Measurements from ENCODE around the gene SVEP1. TPM values are rescaled to one million over a fixed set of nuclear protein-coding genes. Genes with fewer than 3 reads are reported as not detected.
"Not testable (repeated sequence)": the region's sequence is repeated elsewhere in the genome, so short reads cannot be mapped to it uniquely, and the experiment has no call there.

SVEP1 gene
- polyA plus RNA-seq, 1 donor: 20.6 TPM

GRCh38 chr9:110578575-110579033, 937 bp downstream of the SVEP1 start:
- DNase-seq: no peak

DNA sequence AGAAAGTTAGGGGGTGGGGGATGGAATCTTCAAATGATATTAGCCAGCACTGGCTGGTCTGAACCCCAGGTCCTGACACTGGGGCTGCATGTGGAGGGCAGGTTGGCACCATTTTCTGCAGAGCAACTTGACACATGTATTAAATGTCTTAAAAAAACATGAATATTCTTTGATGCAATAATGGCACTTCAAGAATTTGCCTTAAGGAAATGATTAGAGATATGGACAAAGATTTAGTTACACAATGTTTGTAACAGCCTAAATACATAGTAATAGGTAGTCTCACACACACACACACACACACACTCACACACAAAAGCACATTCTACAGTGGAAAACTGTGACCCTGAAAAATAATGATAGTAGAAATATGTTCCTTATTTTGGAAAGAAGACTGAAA, 3.6 kb downstream of the SVEP1 start:
- no peak for DNase-seq

DNA sequence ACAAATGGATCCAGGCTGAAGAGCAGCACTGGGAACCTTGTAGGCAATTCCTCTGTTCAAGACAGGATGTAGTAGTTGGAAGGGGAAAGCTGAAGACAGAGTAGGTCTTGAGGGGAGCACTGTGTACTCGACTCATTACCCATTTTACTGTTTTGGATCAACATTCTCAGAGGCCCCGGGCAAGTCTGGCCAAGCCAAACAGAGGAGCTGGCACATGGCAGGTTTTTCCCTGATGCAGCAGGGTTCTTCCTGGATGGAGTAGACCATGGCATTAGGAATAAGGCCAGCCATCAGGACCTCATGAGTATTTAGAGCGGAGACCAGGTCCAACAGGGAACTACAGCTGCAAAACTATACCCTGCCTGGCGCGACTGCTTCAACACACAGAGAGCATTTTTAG, 4.4 kb downstream of the SVEP1 start:
- no peak for DNase-seq

GRCh38 chr9:110573305-110573704, 6.2 kb downstream of the SVEP1 start:
- DNase-seq: no peak

DNA sequence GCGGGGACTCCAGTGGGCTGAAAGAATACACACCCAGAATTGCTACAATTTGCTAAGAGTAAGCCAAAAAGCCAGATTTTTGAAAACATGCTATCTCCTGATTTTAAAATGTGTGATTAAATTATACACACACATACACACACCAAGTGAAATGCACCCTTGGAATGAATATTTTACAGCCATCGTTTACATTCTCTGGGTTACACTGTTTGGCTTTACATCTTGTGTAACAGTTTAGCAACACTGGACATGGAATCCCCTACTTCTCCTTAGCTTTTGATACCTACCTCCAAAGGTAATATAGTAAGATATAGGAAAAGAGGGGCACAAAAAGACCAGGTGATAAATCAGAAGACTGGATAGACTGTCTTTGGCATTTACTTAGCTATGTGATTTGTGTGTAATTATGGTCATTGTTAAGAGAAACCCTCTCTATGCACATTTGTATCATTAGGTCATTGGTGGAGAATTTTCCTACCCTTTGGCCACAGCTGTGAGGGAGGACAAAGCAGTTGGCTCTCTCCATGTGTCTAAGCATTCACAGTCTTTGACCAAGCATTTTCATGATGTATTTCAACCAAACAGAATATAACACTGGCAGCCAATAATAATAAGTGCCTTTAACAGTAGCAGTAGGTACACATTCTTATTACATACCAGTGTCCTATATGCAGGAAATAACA, 7.6 kb downstream of the SVEP1 start:
- no peak for DNase-seq

- no peak for DNase-seq
Measured at GRCh38 chr9:110566156-110566555, 13.4 kb downstream of the SVEP1 start.

DNA sequence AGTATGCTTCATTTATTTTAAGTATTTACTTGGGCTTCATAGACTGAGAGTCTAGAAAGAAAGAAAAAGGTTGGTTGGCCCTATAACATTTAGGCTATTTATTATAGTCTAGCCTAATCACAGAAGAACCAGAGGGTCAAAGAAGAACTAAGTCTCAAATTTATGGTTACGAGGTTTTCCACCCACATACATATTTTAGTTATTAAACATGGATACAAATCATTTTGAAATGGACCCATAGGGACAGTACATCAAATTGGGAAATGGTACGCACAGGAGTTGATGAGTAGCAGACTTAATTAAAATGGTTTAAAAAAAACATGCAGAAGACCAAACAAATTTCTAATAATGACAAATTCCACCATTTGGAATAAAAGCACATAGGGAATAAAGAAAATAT, 17.7 kb downstream of the SVEP1 start:
- no peak for DNase-seq

- DNase-seq: no peak
Measured at GRCh38 chr9:110559869-110560268, 19.7 kb downstream of the SVEP1 start.

- DNase-seq: peak; percentile 40
Measured at GRCh38 chr9:110555551-110556331, 23.8 kb downstream of the SVEP1 start.

DNA sequence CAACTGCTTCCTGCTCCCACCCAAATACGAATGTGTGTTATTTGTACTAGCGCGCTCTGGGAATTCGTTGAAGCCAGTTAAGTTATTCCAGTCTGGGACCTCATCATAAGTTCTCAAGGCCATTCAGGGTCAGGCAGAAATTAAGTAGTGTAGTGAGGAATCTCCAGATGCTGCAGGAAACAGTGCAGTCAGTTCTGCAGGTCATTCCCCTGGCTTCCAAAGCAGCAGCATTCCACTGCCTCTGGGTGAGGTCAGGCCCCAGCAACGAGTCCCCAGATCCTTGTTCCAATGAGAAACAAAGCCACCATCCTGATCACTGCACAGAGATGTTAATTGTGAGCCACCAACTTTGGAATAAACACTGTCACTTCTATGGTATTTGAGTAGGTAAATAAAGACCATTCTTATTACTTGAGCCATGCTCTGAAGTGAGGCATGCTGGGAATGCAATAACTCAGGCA, 33.1 kb downstream of the SVEP1 start:
- no peak for DNase-seq

GRCh38 chr9:110545705-110546104, 33.8 kb downstream of the SVEP1 start:
- DNase-seq: no peak

- no peak for DNase-seq
Measured at GRCh38 chr9:110543631-110544051, 35.9 kb downstream of the SVEP1 start.

- DNase-seq: no peak
Measured at GRCh38 chr9:110541950-110542349, 37.6 kb downstream of the SVEP1 start.

DNA sequence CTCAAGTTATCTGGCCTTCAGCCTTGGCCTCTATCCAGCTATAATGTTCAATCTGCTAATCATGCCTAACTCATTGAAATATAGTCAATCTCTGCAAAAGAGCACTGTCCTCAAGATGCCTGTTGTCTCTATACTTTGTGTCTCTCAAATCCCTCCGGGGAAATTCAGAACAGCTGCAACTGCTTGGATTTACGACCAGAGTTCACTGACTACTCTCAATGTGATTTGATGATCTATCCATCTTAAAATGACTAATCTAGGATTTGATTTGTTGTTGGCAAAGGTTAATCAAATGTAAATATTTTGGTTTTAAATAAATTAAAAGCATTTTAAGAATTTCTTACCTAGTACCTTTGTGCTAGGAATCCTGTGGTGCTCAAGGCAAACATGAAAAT, 40.9 kb downstream of the SVEP1 start:
- no peak for DNase-seq

DNA sequence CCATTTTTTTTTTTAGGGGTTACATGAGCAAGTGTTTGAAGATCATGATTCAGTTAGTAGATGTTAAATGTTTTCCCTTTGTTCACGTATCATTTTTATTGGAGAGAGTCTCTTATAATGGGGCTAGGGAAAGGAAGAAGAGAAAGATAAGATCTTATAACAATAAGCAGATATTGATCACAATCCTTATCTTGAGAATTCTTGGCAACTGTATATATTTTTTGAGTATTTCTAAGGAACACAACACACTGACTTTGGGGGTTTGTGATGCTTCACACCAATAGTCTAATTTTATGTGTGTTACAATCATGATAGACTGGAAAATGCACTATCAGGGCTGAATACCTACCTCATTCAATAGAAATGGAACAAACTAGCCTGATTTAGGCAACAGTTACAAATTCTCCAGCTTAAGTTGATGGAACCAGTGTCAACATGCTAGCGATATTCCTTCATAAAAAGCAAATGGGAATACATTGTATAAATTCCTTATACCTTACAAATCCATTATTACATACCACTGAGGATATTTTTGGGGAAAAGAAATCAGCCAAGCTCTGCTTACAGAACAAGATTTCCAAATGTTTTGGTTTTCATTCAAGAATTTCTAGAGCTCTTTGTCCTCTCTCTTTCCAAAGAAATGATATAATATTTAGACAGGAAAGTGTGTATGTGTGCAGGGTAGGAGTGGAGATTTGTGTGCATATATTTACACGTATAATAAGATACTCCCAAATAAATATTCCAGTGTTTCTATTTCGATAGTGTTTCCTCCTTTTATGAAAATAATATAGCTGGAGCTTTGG, 41.5 kb downstream of the SVEP1 start:
- no peak for DNase-seq

DNA sequence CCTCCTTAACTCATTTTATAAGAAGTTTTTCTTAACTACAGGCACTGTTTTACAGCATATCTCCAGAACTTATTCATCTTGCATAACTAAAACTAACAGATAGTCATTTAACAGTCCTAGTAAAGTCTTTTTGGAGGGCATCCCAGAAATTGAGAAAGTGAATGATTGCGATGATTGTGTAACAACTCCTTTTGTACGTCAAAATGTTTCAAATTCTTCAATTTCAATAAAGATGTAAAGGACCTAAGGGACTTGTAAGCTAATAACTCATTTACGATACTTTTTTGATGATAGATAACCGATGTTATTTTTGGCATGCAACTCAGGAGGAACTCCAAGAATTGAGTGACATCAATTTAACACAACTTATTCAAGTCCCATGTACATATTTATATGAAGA, 42.7 kb downstream of the SVEP1 start:
- DNase-seq: no peak

- DNase-seq: not testable (repeated sequence)
Measured at GRCh38 chr9:110534162-110534561, 45.4 kb downstream of the SVEP1 start.

DNA sequence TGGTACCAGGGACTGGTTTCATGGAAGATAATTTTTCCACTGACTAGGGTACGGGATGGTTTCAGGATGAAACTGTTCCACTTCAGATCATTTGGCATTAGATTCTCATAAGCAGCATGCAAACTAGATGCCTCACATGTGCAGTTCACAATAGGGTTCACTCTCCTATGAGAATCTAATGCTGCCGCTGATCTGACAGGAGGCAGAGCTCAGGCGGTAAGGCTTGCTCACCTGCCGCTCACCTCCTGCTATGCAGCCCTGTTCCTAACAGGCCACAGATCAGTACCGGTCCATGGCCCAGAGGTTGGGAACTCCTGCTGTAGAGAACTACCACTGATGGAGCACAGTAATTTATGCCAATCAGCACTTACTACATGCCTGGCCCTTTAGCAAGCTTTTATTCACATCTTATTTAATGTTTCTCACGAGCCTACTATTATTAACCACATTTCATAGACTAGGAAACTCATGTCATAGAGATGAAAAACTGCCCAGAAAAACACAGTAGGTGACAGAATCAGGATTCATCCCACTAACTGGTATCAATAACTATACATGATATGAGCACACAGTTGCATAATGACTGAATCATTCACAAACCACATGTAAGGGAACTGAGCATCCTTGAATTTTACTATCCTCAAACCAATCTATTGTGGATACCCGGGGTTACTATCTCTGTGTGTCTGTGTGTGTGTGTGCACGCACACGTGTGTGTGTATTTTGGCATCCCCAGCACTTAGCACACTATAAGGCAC, 46.5 kb downstream of the SVEP1 start:
- DNase-seq: no peak

GRCh38 chr9:110531776-110532175, 47.8 kb downstream of the SVEP1 start:
- DNase-seq: no peak

GRCh38 chr9:110531241-110531640, 48.3 kb downstream of the SVEP1 start:
- DNase-seq: not testable (repeated sequence)

GRCh38 chr9:110528645-110529044, 50.9 kb downstream of the SVEP1 start:
- no peak for DNase-seq

GRCh38 chr9:110526426-110526825, 53.1 kb downstream of the SVEP1 start:
- no peak for DNase-seq

Measured in hindlimb muscle (tissue), 1 donor.